Natural killer cell (primary cell): ENCODE results near the gene GDI2. TPM values are rescaled to one million over a fixed set of nuclear protein-coding genes. Genes with fewer than 3 reads are reported as not detected.
"Not testable (repeated sequence)": the region's sequence is repeated elsewhere in the genome, so short reads cannot be mapped to it uniquely, and the experiment has no call there.

Experiments used
- ATAC-seq, 3 donors: fragments of 150-1000 bp in 2 of 3; fragments of 200-7000 bp in 1 of 3; cut with Tn5 transposase; 1 replicate in 1 of 3; 2 replicates in 2 of 3; pipeline ENCODE4 v1.10.0; 2021; ENCODE audit warnings: mild to moderate bottlenecking in 2 of 3, moderate library complexity in 2 of 3
- DNase-seq, 2 donors: peaks; one replicate each; pipeline versions ENCODE4 v3.0.0 to v3.0.0-alpha.2; 2013 to 2021; ENCODE audit warnings: mixed read lengths in 1 of 2
- H3K27ac ChIP-seq: one replicate; pipeline ENCODE4 v1.5.1; 2013; ENCODE audit warnings: mild to moderate bottlenecking, low read length
- H3K27me3 ChIP-seq: one replicate; pipeline ENCODE4 v1.6.1; 2013; ENCODE audit warnings: low read length; ENCODE audit not compliant: control insufficient read depth, insufficient read depth
- H3K36me3 ChIP-seq: one replicate; pipeline ENCODE4 v1.6.1; 2013; ENCODE audit warnings: low read length; ENCODE audit not compliant: control insufficient read depth, insufficient read depth
- H3K4me1 ChIP-seq: one replicate; pipeline ENCODE4 v1.6.1; 2013; ENCODE audit warnings: low read length; ENCODE audit not compliant: control insufficient read depth, insufficient read depth
- H3K4me3 ChIP-seq: one replicate; pipeline ENCODE4 v1.5.1; 2013; ENCODE audit warnings: low read length
- H3K9me3 ChIP-seq: one replicate; pipeline ENCODE4 v1.6.1; 2013; ENCODE audit warnings: low read length; ENCODE audit not compliant: control insufficient read depth, insufficient read depth
- H3K27ac Mint-ChIP-seq, 2 donors: one replicate each; pipeline ENCODE4 v1.8.0; 2022; ENCODE audit warnings: mild to moderate bottlenecking in 2 of 2, mixed read lengths in 2 of 2, moderate library complexity in 1 of 2
- H3K27me3 Mint-ChIP-seq, 2 donors: one replicate each; pipeline ENCODE4 v1.8.0; 2022; ENCODE audit warnings: low read depth in 2 of 2, mixed read lengths in 2 of 2
- H3K36me3 Mint-ChIP-seq: one replicate; pipeline ENCODE4 v1.8.0; 2022; ENCODE audit warnings: mixed read lengths
- H3K4me1 Mint-ChIP-seq, 2 donors: one replicate each; pipeline ENCODE4 v1.8.0; 2022; ENCODE audit warnings: mixed read lengths in 2 of 2
- H3K4me3 Mint-ChIP-seq: one replicate; pipeline ENCODE4 v1.8.0; 2022; ENCODE audit warnings: mild to moderate bottlenecking, moderate library complexity, mixed read lengths
- H3K9me3 Mint-ChIP-seq, 2 donors: one replicate each; pipeline ENCODE4 v1.8.0; 2022; ENCODE audit warnings: mixed read lengths in 2 of 2
- WGBS: methylation state at CpG from one replicate; pipeline ENCODE4 v1.1.7; 2013; ENCODE audit warnings: missing lambda C conversion rate; ENCODE audit not compliant: insufficient coverage; 5-methylcytosine and 5-hydroxymethylcytosine counted together
- intact Hi-C: fragments of 100-400 bp; cut with micrococcal nuclease; formaldehyde crosslinking; loops from one replicate; pipeline ENCODE4 v1.14.2; 2022
- total RNA-seq, 4 donors: library from RNA; stranded (reverse); fragments of 120-200 nt in 1 of 4; gene quantifications; one replicate each; pipeline versions ENCODE4 v1.2.3 to v1.2.4, GENCODE V29; 2013 to 2022
- TF ChIP-seq, protein P1 (sequence below): fragments of 200-600 bp; IDR thresholded peaks from one replicate; pipeline ENCODE4 v1.8.0; 2022; ENCODE audit warnings: antibody characterized with exemption

The GDI2 gene
- total RNA-seq, 3 donors from 2014 or later (not counting 1 experiment from before 2014, with no cell fraction given) = 97.9 to 104 (median 104) TPM

DNA sequence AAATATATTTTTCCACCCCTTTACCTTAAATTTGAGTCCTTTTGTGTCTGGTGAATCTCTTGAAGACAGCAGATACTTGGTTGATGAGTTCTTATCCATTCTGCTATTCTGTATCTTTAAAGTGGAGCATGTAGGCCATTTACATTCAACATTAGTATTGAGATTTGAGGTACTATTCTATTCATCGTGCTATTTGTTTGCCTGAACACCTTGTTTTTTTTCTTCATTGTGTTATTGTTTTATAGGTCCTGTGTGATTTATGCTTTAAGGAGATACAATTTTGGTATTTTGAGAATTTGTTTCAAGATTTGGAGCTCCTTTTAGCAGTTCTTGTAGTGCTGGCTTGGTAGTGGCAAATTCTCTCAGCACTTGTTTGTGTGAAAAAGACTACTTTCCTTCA, 29.9 kb downstream of the GDI2 start:
- no peaks in the 10 kb centered on the region for H3K27me3 ChIP-seq
- no peak overlapping the region for H3K4me3 ChIP-seq
- H3K4me1 Mint-ChIP-seq = peaks cover 33 to 46% of the 10 kb centered on the region in 2 donors
- DNase-seq = no peak
- H3K36me3 ChIP-seq = peaks cover 60% of the 10 kb centered on the region
- H3K9me3 Mint-ChIP-seq = no peaks in the 10 kb centered on the region
- WGBS = 100% methylated on average over 1 of the region's 1 CpG
- peaks cover 25% of the 10 kb centered on the region for H3K36me3 Mint-ChIP-seq
- intact Hi-C loops = no loop called here
- H3K27me3 Mint-ChIP-seq = no peaks in the 10 kb centered on the region
- H3K4me3 Mint-ChIP-seq = no peak overlapping the region
- H3K4me1 ChIP-seq = no peaks in the 10 kb centered on the region
- TF ChIP-seq, protein P1, sequence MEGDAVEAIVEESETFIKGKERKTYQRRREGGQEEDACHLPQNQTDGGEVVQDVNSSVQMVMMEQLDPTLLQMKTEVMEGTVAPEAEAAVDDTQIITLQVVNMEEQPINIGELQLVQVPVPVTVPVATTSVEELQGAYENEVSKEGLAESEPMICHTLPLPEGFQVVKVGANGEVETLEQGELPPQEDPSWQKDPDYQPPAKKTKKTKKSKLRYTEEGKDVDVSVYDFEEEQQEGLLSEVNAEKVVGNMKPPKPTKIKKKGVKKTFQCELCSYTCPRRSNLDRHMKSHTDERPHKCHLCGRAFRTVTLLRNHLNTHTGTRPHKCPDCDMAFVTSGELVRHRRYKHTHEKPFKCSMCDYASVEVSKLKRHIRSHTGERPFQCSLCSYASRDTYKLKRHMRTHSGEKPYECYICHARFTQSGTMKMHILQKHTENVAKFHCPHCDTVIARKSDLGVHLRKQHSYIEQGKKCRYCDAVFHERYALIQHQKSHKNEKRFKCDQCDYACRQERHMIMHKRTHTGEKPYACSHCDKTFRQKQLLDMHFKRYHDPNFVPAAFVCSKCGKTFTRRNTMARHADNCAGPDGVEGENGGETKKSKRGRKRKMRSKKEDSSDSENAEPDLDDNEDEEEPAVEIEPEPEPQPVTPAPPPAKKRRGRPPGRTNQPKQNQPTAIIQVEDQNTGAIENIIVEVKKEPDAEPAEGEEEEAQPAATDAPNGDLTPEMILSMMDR = no peak
- H3K27ac Mint-ChIP-seq = peak overlapping the region; percentile 51 to 64
- no peaks in the 10 kb centered on the region for H3K9me3 ChIP-seq
- H3K27ac ChIP-seq = no peak overlapping the region
- no peak for ATAC-seq

DNA sequence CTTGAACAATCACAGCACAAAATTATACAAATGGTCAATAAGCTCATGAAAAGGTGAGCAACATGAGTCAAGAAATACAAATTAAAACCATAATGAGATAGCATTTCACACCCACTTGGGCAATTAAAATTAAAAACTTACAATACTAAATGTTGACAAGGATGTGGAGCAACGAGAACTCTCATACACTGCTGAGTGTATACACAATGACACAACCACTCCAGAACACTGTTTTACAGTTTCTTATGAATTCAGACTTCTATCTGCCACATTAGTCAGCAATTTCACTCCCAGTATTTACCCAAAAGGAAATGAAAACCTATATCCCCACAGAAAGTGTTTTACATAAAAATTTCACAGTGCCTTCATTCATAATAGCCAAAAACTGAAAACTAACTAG, 31.1 kb downstream of the GDI2 start:
- Histone ChIP-seq H3K27ac (no peak overlapping the region), H3K4me1 (no peaks in the 10 kb centered on the region), H3K27me3 (no peaks in the 10 kb centered on the region), H3K4me3 (no peak overlapping the region), H3K9me3 (no peaks in the 10 kb centered on the region), H3K36me3 (peaks cover 49% of the 10 kb centered on the region)
- no peaks in the 10 kb centered on the region for H3K9me3 Mint-ChIP-seq
- intact Hi-C loops = no loop called here
- DNase-seq (no peak), ATAC-seq (no peak)
- H3K27me3 Mint-ChIP-seq = no peaks in the 10 kb centered on the region
- peaks cover 25% of the 10 kb centered on the region for H3K36me3 Mint-ChIP-seq
- TF ChIP-seq, protein P1 = no peak
- peaks cover 33 to 39% of the 10 kb centered on the region in 2 donors for H3K4me1 Mint-ChIP-seq
- WGBS = 67% methylated on average over 1 of the region's 1 CpG
- H3K27ac Mint-ChIP-seq = peak overlapping the region; percentile 51 to 64
- no peak overlapping the region for H3K4me3 Mint-ChIP-seq

DNA sequence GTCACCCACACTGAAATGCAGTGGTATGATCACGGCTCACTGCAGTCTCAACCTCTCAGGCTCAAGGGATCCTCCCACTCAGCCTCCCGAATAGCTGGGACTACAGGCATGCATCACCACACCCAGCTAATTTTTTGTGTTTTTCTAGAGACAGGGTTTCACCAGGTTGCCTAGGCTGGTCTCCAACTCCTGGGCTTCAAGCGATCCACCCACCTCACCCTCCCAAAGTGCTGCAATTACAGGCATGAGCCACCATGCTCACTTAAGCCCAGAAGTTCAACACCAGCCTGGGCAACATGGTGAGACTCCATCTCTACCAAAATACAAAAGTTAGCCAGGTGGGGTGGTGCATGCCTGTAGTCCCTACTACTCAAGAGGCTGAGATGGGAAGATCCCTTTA, 33.5 kb downstream of the GDI2 start:
- H3K4me3 ChIP-seq = no peak overlapping the region
- Mint-ChIP-seq H3K4me1 (peaks cover 50 to 54% of the 10 kb centered on the region in 2 donors), H3K27me3 (no peaks in the 10 kb centered on the region), H3K27ac (peak overlapping the region; percentile 45 to 63), H3K4me3 (no peak overlapping the region), H3K36me3 (peaks cover 17% of the 10 kb centered on the region), H3K9me3 (no peaks in the 10 kb centered on the region)
- peaks cover 7% of the 10 kb centered on the region for H3K4me1 ChIP-seq
- peaks cover 34% of the 10 kb centered on the region for H3K36me3 ChIP-seq
- ATAC-seq (no peak), DNase-seq (no peak)
- H3K27me3 ChIP-seq = no peaks in the 10 kb centered on the region
- intact Hi-C loops = no loop called here
- no peaks in the 10 kb centered on the region for H3K9me3 ChIP-seq
- TF ChIP-seq, protein P1 = no peak
- WGBS = 93% methylated on average over 3 of the region's 3 CpGs
- H3K27ac ChIP-seq = no peak overlapping the region

DNA sequence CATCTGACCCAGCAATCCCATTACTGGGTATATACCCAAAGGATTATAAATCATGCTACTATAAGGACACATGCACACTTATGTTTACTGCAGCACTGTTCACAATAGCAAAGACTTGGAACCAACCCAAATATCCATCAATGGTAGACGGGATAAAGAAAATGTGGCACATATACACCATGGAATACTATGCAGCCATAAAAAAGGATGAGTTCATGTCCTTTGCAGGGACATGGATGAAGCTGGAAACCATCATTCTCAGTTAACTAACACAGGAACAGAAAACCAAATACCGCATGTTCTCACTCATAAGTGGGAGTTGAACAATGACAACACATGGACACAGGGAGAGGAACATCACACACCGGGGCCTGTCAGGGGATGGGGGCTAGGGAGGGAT, 35.5 kb downstream of the GDI2 start:
- H3K27me3 ChIP-seq, DNase-seq, ATAC-seq, H3K4me3 Mint-ChIP-seq, H3K4me3 ChIP-seq, intact Hi-C loops, H3K27ac ChIP-seq, H3K9me3 ChIP-seq, H3K27me3 Mint-ChIP-seq, H3K36me3 Mint-ChIP-seq, H3K4me1 ChIP-seq, H3K9me3 Mint-ChIP-seq: not testable (repeated sequence)
- H3K36me3 ChIP-seq = peaks cover 26% of the 10 kb centered on the region
- peak overlapping the region in 1 of 2 donors; percentile 29 for H3K27ac Mint-ChIP-seq
- 97% methylated on average over 3 of the region's 3 CpGs for WGBS
- H3K4me1 Mint-ChIP-seq = peaks cover 49 to 50% of the 10 kb centered on the region in 2 donors
